Glomerular visceral epithelial cell (primary cell): Measurements from ENCODE around the gene WDR43.

Experiments used
- DNase-seq: peaks from one replicate; pipeline ENCODE4 v3.0.0-alpha.2; 2016; ENCODE audit errors: extremely low spot score

WDR43 gene

GRCh38 chr2:28909655-28910353 is 15.3 kb downstream of the WDR43 start:
- no peak for DNase-seq

GRCh38 chr2:28915939-28916338 is 21.5 kb downstream of the WDR43 start:
- no peak for DNase-seq

GRCh38 chr2:28926847-28927246 is 32.4 kb downstream of the WDR43 start:
- peak; percentile 13 for DNase-seq

DNA sequence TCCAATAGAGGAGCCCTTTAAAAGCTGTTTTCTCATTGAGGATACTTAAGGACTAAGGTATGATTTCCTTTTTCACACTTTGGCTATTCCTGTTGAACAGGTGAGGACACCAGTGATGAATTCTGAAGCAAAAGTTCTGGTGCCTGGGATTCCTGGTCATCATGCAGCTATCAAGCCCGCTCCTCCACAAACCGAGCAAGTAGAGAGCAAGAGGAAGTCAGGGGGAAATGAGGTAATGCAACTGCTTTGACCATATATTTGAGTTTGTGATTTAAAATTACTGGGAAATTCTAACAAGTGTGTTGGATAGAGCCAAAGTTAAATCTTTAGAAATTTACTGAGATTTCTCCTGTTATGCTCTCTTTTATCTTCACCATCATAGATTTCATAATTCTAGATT is 33.0 kb downstream of the WDR43 start:
- no peak for DNase-seq

DNA sequence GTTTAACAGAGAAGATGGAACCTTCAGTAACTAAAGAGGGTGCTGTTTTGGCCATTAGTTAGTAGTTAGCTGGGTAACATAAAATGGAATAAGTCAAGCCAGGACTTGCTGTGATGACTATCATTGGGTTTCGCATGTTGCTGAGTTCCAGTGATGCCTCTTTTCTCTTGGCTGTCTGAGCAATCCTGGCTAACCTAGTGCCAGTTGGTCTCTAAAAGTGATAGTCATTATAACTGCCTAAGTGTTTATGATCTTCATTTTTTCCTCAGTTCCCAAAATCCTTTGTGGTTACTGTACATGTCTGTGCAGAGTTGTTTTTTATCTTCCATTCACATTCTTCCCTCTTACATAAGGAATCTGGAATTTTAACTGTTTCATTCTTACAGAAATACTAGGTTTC is 33.4 kb downstream of the WDR43 start:
- DNase-seq: no peak

DNA sequence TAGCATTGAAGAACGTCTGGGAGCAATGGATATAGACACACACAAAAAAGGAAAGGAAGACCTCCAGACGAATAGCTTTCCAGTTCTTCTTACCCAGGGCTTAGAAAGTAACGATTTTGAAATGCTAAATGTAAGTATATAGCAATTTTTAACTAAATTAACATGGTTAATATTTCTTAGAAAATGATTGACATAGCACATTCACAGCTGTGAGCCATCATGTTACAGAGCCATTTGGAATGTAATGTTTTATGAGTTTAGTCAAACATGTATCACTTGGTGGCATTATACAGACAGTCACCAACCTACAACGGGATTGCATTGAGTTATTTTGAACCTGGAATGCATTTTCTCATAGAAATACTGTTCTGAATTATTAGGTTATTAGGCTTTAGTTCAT is 35.1 kb downstream of the WDR43 start:
- peak; percentile 4 for DNase-seq

GRCh38 chr2:28930205-28930604 is 35.7 kb downstream of the WDR43 start:
- no peak for DNase-seq

- no peak for DNase-seq
These were observed 40.3 kb downstream of the WDR43 start for GRCh38 chr2:28934769-28935168.

- no peak for DNase-seq
These were observed 46.5 kb downstream of the WDR43 start for GRCh38 chr2:28941008-28941407.

GRCh38 chr2:28944535-28945248 is 50.2 kb downstream of the WDR43 start:
- no peak for DNase-seq

DNA sequence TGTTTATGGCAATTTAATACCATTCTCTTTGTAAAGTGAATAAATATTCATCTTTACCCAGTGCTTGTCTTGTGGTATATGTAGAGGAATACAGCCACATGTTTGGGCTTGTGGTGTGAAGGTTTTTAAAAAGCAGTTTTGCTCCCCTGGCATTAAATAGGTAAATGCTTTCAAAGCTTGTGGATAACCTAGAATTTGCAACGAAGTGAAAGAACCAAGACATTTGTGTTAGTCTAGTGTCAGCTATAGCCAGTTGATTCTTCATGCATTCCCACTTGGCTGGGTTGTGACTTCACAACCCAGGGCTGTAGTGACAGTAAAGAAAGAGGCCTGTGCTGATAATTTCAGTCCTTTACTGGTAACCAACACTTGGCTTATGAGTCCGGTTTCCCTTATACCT is 53.7 kb downstream of the WDR43 start:
- no peak for DNase-seq

DNA sequence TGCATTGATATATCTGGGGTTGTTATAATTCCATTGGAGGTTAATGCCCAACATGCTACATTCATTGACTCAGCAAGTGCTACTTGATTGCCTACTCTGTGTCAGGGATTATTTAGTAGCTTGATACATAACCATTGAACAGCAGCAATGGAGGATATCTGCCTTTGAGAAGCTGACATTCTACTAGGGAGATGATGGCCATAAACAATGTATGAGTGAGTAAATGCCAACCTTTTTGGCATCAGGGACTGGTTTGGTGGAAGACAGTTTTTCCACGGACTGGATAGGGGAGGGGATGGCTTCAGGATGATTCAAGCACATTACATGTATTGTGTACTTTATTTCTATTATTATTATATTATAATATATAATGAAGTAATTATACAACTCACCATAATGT is 54.7 kb downstream of the WDR43 start:
- DNase-seq: no peak

- no peak for DNase-seq
These were observed 55.3 kb downstream of the WDR43 start for GRCh38 chr2:28949617-28950305.

- no peak for DNase-seq
These were observed 56.6 kb downstream of the WDR43 start for GRCh38 chr2:28950941-28951630.

DNA sequence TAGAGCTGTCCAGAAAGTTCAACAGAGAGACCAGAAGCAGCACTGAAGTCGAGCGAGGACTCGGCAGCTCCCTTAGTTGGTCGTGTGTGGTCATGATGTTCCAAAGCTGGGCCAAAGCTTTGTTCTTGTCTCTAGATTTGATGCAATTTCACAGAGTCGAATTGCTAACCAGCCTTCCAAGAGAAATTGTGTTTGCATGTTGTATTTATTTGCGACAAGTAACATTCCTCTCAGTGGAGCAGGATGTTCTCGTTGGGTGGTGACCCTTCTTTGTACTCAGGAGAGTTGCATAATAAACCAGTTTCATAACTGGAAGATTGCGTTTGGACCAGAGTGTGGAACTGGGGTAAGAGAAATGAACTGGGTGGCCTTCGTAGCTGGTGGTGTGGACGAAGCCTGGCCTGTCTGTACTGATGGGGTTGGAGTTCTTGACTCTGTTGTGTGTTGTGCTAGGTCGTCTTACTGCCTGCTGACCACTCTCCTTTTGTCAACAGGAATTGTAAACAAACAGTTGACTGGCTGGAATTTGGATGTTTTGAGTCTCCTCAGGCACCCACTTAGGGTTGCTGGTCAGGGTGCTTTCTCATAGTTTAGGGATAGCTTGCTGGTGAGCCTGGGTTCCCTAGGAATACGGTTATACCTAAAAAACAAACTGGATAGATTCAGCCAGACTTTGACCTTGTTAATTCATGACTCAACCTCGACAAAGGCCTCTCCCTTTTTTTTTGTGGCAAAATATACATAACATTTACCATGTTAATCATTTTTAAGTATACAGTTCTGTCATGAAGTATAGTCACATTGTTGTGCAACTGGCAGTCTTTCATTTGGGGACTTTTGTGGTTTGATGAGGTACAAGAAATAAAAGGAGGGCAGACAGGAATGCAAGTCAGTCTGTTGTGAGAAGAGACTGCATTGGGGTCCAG is 57.7 kb downstream of the WDR43 start:
- no peak for DNase-seq

GRCh38 chr2:28952836-28953211 is 58.4 kb downstream of the WDR43 start:
- no peak for DNase-seq

- DNase-seq: no peak
These were observed 61.0 kb downstream of the WDR43 start for GRCh38 chr2:28955467-28955866.

GRCh38 chr2:28956415-28956826 is 62.0 kb downstream of the WDR43 start:
- peak; percentile 50 for DNase-seq

GRCh38 chr2:28956890-28957289 is 62.4 kb downstream of the WDR43 start:
- DNase-seq: peak; percentile 43

DNA sequence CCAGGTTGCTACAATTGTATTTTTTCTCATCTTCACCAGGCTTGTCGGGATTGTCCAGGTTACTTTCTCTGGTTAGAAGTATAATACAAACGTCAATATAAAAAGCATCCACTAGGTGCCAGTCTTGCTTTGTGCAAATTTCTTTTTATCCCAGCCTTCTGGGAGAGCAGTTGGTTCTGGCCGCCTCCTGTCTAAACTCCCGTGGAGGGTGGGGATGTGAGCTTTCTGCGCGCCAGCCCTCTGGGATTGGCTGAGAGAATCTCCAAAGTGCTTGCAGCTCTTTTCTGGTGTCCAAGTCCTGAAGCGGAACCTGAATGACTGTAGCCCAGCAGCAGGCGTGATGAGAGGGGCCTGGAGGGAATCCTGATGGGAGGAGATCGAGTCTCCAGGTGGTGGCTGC is 64.2 kb downstream of the WDR43 start:
- peak; percentile 67 for DNase-seq

DNA sequence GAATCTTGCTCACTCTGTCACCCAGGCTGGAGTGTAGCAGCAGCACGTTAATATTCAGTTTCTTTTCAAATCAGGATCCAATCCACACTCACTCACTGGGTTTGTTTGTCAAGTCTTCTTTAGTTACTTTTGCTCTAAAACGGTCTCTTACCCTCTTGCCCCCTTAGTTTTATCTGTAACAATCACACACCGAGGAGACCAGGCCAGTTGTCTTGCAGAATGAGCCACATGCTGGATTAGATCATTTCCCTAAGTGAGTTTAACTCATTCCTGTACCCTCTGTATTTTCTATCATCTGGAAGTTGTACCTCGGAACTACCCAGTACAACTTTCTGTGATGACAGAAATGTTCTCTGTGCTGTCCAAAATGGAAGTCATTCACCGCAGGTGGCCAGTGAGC is 65.9 kb downstream of the WDR43 start:
- DNase-seq: no peak
